ENCODE data around the gene RPL35.
"Not testable (repeated sequence)": the region's sequence is repeated elsewhere in the genome, so short reads cannot be mapped to it uniquely, and the experiment has no call there.

The RPL35 gene

GRCh38 chr9:124852121-124852828 is 9.5 kb downstream of the RPL35 start:
- H3K27ac ChIP-seq: peak overlapping the region; percentile 40; the same call in 1 of the 2 replicates
- no peak for TF ChIP-seq CTCF (conservative IDR thresholded peaks at IDR 0.05)

- TF ChIP-seq CTCF (conservative IDR thresholded peaks at IDR 0.05): no peak
- H3K27ac ChIP-seq: no peak overlapping the region
Observed at GRCh38 chr9:124849801-124850200, 12.0 kb downstream of the RPL35 start.

- H3K27ac ChIP-seq: no peak overlapping the region
- TF ChIP-seq CTCF (conservative IDR thresholded peaks at IDR 0.05): no peak
Observed at GRCh38 chr9:124846969-124847368, 14.8 kb downstream of the RPL35 start.

GRCh38 chr9:124846467-124846866 is 15.3 kb downstream of the RPL35 start:
- H3K27ac ChIP-seq: not testable (repeated sequence)

GRCh38 chr9:124844291-124844690 is 17.5 kb downstream of the RPL35 start:
- TF ChIP-seq CTCF (conservative IDR thresholded peaks at IDR 0.05): no peak
- no peak overlapping the region for H3K27ac ChIP-seq

- H3K27ac ChIP-seq: no peak overlapping the region
- TF ChIP-seq CTCF (conservative IDR thresholded peaks at IDR 0.05): no peak
Observed at GRCh38 chr9:124843456-124844034, 18.2 kb downstream of the RPL35 start.

GRCh38 chr9:124841075-124841821 is 20.5 kb downstream of the RPL35 start:
- H3K27ac ChIP-seq: no peak overlapping the region
- no peak for TF ChIP-seq CTCF (conservative IDR thresholded peaks at IDR 0.05)
